HEK293T (cell line): ENCODE measurements around the gene EDIL3.

Experiments
- FOXM1 ChIP-seq: fragments of 450-650 bp; IDR thresholded peaks from 2 replicates; pipeline ENCODE4 v1.6.1; 2017; ENCODE audit warnings: mild to moderate bottlenecking, borderline replicate concordance
- NFRKB ChIP-seq: fragments of 450-650 bp; IDR thresholded peaks from 2 replicates; pipeline ENCODE4 v1.6.1; 2016; ENCODE audit warnings: mild to moderate bottlenecking, moderate library complexity

GRCh38 chr5:83991566-83992224, 393.0 kb downstream of the EDIL3 start:
- no peak for TF ChIP-seq NFRKB
- no peak for TF ChIP-seq FOXM1
